NCI-H2196 (cell line): ENCODE results near the gene TBKBP1.

Experiments
- DNase-seq: peaks from one replicate; lab custom pipeline; 2025; ENCODE audit not compliant: unreplicated experiment; lab: John Stamatoyannopoulos, UW

TBKBP1 gene

DNA sequence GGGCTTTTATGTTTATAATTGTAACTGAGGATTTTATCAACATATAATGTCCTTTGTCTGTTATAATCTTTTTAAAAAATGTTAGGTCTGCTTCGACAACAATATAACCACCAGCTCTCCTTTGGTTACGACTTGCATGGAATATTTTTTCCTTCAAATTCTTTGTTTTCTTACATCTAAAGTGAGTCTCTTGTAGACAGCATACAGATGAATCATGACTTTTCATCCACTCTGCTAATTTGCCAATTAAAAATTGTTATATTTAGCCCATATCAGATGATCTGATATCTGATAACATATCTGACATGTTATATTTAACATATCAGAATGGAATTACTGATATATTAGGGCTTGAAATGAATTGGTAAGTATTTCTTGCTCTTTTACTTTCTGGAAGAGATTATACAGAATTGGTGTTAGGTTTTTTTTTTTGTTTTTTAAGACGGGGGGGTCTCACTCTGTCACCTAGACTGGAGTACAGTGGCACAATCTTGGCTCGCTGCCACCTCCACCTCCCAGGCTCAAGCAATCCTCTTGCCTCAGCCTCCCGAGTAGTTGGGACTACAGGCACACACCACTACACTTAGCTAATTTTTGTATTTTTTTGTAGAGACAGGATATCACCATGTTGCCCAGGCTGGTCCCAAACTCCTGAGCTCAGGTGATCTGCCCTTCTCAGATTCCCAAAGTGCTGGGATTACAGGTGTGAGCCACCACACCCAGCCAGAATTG is 66.6 kb downstream of the TBKBP1 start:
- no peak for DNase-seq
